GM18951 (cell line): ENCODE measurements around the gene CTR9.

Source experiments
- POLR2A ChIP-seq: IDR thresholded peaks from 4 replicates; pipeline ENCODE4 v1.6.1; 2011; ENCODE audit warnings: mild to moderate bottlenecking; ENCODE audit not compliant: insufficient read length, insufficient read depth; ENCODE audit errors: extremely low read depth
- in situ Hi-C: fragments of 300-500 bp; cut with MboI; formaldehyde crosslinking; loops from one replicate; pipeline ENCODE4 v1.12.0; 2022; ENCODE audit warnings: low sequenced_read_pairs, mixed read lengths, inconsistent platforms; ENCODE audit not compliant: unreplicated experiment

Gene CTR9

DNA sequence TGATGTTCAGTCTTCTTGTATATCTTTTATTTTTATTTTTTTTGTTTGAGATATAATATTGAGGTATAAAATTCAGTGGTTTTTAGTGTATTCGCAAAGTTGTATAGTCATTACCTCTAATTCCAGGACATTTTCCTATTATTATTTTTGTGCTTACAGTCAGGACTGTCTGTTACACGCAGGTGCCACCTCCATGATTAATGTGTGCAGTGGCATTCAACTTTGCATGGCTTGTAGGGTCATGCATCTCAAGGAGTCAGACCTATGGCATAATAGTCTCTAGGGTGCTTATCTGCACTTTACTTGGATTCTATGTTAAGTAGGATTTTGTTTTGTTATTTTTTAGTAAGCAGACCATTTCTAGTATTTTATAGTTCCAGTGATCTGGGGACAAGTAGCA is 1.0 kb downstream of the CTR9 start:
- no peak for TF ChIP-seq POLR2A
- in situ Hi-C loops: no loop called here

DNA sequence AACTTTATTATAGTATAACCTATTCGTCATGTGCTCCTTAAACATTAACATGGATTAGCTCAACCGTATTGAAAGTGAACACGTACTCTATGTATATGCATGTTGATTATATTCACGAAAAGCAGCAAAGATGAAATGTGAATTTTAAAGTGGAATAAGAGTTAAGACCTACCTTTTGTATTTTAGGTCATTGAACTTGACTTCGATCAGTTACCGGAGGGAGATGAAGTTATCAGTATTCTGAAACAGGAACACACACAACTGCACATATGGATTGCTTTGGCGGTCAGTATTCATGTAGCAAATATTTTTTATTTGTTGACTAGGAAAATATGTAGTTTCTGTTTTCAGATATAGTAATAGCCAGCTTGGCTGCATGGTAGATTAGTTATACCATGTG is 1.4 kb downstream of the CTR9 start:
- in situ Hi-C loops: no loop called here
- TF ChIP-seq POLR2A: no peak

DNA sequence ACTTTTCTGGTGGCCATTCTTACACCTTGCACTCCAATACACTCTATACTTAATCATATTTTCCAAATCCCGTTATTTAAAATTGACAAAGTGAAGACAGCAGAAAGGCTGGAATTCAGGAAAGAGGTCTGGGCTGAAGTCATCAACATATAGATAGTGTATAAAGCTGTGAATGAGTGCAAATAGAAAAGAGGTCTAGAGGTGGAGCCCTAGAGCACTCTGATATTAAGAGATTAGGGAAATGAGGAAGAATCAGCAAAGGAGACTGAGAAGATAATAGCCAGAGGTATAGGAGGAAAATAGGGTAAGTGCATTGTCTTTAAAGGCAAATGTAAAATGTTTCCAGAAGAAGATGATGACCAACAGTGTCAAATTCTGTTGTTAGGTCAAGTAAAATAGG is 7.9 kb downstream of the CTR9 start:
- in situ Hi-C loops: no loop called here
- no peak for TF ChIP-seq POLR2A

DNA sequence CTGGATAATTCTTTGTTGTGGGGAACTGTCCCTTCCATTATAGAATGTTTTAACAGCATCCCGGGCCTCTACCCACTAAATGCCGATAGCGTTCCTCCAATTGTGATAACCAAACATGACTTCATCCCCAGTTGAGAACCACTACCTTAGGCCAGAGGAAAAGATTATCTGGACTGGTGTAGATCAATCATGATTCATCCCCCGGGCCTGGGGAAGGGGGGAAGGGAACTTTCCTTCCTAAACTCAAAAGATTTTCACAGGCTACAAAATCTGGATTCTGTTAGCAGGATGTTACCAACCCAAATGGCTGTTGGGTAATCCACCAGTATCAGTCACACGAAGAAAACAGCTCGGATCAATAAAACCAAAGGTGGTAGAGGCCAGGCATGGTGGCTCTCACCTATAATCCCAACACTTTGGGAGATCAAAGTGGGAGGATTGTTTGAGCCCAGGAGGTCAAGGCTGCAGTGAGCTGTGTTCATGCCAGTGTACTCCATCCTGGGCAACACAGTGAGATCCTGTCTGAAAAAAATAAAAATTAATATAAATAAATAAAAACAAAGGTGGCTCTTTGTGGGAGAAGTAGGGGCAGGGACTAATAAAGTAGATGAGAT is 10.1 kb downstream of the CTR9 start:
- in situ Hi-C loops: no loop called here
- no peak for TF ChIP-seq POLR2A

DNA sequence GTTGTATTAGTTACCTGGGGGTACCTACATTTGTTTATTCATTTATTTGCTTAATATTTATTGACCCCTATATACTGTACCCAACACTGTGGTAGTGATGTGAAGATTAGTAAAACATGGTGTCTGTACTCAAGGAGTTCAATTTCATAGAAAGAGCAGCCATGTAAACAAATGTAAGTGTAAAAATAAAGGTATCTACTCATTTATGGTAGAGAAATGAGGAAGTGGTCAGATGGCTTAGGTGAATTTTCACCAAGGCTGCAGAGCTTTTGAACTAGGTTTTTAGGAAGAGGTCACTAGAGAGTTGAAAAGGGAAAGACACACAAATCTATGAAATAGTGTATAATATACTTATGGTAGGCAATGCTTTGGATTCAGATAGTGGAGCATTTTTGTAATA is 11.1 kb downstream of the CTR9 start:
- TF ChIP-seq POLR2A: no peak
- in situ Hi-C loops: no loop called here

DNA sequence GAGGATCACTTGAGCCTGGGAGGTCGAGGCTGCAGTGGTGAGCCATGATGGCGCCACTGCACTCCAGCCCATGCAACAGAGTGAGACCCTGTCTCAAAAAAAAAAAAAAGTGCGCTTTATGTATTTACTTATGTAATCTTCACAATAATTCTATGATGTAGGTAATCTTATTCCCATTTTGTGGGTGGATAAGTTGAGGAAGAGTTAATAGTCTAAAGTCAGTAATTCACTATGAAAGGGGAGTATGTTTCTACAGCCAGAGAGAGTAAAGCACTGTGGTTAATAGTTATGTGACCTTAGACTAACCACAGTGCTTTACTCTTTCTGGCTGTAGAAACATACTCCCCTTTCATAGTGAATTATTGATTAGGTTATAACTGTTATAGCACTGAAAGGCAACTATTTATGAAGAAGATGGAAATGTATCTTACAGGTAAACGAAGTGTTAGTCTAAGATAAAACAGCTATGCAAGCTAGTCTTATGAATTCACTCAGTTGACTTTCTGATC is 11.9 kb downstream of the CTR9 start:
- in situ Hi-C loops: no loop called here
- TF ChIP-seq POLR2A: no peak

DNA sequence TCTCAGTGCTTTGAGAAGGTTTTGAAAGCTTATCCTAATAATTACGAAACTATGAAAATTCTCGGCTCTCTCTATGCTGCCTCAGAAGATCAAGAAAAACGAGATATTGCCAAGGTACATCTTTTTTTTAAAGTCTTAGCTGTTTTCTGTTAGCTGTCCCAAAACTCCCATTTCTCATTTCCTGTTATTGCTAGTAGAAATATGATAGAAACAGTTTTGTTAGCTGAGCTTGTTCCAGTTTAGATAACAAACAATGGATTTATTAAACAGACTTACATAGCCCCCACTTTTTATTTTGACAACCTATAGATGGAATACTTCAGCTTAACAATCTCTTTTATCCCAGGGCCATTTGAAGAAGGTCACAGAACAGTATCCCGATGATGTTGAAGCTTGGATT is 12.7 kb downstream of the CTR9 start:
- TF ChIP-seq POLR2A: no peak
- in situ Hi-C loops: no loop called here

DNA sequence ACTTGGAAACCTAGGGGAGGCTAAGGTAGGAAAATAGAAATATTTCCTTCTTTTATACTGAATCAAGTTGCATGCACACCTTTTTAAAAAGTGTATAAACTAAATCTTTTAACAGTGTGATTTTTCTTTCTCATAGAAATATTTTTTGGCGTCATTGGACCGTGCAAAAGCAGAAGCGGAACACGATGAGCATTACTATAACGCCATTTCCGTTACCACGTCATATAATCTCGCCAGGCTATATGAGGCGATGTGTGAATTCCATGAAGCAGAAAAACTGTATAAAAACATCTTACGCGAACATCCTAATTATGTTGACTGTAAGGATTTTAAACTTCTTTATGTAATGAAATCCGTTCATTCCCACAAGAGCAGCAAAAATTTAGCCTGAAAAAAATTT is 13.4 kb downstream of the CTR9 start:
- TF ChIP-seq POLR2A: no peak
- in situ Hi-C loops: no loop called here

DNA sequence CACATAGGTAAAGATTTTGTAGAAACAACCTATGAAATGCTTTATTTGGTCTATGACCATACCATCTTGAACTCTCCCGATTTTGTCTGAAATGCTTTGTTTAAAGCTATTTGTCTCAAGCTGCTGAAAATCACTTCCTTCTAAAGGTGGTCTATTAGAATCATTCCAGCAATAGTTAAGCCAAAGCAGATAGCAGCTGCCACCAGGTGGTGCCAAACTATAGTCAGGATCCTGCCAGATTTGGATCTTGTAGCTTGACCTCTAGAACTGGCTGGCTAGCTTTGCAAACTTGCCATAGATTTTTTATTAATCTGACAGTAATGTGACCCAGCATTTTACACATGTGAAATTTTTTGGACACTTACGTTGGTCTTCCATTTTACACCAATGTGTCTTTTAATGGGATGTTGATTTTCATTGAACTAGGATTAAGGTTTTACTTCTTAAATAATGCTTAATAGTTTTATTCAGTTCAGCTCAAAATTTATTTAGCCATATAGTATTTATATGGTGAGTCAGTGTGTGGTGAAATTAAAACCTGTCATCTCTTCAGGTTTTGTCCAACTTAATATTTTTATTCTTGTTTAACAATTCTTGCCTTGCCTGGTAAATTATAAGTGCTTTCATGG is 19.7 kb downstream of the CTR9 start:
- in situ Hi-C loops: no loop called here

DNA sequence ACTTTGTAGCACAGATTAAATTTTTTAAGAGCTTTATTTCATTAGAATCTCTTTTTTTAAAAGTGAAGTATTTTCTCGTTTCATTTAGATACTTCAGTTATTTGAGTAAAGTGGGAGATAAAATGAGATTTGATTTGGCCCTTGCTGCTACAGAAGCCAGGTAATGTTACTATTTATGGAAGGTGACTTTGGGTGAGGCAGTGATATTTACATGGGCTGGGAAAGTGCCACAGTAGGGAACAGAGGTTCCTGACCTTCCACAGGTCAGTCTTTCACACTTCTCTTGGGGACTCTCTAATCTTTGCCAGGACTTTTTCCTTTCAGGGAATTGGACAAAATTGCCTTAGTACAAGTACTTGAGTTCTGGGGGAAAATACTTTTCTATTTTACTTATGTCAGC is 20.4 kb downstream of the CTR9 start:
- TF ChIP-seq POLR2A: no peak
- in situ Hi-C loops: no loop called here

More for the DNA sequence above, 19.7 kb downstream of the CTR9 start:
- TF ChIP-seq POLR2A: no peak

DNA sequence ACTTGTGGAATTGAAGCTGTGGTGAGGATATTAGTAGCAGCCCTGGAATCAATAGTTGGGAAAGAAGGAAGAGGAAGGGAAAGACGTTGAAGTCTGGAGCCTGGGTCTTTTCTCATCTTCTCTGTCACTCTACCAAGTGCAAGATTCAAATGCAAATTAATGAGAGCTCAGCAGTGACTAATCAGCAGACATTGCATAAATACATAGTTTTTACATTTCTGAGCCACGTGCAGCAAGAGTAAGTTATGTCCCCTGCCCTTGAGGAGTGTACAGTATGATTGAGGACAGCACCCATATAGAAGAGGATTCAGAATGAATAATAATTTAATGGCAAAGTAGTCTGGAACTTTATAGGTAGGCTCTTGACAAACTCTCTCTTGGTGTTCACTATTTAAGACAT is 23.8 kb downstream of the CTR9 start:
- no peak for TF ChIP-seq POLR2A
- in situ Hi-C loops: loop anchor here (25.0 kb wide), 1 partner anchor 1012 kb away; no protein-coding TSS in a partner anchor

DNA sequence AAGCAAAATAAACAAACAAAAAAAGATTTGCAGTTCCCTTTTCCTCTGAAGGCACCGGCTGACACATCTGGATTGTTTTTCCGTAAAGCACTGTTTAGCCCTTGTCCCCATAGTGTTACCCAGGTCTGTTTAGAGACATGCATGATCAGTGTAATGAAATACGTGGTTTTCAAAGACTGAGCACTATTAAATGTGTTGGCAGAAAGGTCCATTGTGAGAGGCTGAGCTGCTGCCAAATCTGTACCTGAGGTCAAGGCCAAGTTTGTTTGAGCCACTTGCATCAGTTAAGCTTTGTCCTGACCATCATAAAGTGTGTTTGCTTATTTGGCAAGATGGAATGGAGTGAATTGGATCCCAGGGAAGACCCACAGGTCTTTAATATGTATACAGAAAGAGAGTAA is 26.3 kb downstream of the CTR9 start:
- TF ChIP-seq POLR2A: no peak
- in situ Hi-C loops: loop anchor here (25.0 kb wide), 1 partner anchor 1010 kb away; no protein-coding TSS in a partner anchor

DNA sequence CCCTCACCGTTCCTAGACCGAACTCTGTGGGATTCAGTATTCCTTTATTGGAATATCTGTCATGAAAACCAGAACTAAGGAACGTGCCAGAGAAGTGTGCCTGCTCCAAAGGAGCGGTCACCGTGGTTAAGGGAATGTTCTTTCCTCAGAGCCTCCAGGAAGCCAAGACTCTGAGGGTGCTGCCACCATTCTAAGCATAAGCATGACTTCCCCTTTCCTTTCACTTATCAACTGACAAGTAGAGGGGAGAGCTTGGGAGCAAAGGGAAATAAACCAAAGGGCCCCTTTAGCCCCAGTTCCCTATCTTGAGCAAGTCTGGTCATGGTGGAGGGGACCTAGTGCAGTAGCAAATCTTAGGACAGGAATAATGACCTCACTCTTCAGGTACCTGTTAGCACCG is 26.8 kb downstream of the CTR9 start:
- no peak for TF ChIP-seq POLR2A
- in situ Hi-C loops: loop anchor here (25.0 kb wide), 1 partner anchor 1009 kb away; no protein-coding TSS in a partner anchor

DNA sequence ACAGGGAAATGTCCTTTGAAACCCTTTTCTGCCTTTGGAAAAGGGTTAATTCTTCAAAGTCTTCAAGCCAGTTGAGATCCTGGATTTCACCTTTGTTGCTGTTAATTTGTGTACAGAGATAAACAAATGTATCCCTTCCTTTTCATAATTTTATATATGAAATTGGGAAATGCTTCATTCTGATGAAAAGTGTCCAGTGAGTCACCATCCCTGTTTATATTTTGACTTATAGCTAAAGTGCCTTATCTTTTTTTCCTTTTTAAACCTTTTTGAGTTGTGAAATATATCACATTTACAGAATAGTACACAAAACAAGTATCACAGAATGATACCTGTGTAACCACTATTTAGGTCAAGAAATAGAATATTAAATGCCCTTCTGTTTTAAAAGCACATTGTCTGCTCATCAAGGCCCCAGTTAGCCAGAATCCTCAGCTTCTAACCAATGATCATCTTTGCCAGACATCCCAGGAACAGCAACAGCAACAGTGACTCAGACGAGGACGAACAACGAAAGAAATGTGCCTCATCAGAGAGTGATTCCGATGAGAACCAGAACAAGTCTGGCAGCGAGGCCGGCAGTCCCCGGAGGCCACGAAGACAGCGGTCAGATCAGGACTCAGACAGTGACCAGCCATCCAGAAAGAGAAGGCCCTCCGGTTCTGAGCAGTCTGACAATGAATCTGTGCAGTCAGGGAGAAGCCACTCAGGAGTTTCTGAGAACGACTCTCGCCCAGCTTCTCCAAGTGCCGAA is 27.3 kb downstream of the CTR9 start:
- TF ChIP-seq POLR2A: no peak
- in situ Hi-C loops: loop anchor here (25.0 kb wide), 1 partner anchor 1009 kb away; no protein-coding TSS in a partner anchor

DNA sequence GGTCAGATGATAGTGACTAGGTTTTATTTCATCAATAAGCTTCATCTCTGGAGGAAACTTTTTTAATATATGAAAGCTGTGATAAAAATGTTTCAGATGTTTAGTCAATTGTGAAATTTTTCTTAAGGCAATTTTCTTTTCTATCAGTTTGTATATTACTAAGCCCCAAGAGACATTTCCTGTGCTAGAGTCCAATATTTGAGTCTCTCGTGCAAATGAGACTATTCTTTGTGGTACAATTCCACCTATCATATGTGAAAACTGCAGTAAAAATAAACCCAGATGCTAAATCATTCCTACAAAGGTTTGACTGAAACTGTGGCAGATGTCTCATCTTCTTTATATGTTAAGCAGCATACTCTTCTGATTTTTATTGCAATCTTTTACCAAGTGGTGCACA is 28.0 kb downstream of the CTR9 start:
- TF ChIP-seq POLR2A: no peak
- in situ Hi-C loops: loop anchor here (25.0 kb wide), 1 partner anchor 1008 kb away; no protein-coding TSS in a partner anchor
